GM19372 (cell line): ENCODE data around the gene HOTAIR.

Source experiments
- ATAC-seq: cut with Tn5 transposase; IDR thresholded peaks from one replicate; pipeline ENCODE4 v1.9.1; 2021; ENCODE audit warnings: mild to moderate bottlenecking, low read depth, moderate library complexity; ENCODE audit not compliant: unreplicated experiment

The HOTAIR gene

DNA sequence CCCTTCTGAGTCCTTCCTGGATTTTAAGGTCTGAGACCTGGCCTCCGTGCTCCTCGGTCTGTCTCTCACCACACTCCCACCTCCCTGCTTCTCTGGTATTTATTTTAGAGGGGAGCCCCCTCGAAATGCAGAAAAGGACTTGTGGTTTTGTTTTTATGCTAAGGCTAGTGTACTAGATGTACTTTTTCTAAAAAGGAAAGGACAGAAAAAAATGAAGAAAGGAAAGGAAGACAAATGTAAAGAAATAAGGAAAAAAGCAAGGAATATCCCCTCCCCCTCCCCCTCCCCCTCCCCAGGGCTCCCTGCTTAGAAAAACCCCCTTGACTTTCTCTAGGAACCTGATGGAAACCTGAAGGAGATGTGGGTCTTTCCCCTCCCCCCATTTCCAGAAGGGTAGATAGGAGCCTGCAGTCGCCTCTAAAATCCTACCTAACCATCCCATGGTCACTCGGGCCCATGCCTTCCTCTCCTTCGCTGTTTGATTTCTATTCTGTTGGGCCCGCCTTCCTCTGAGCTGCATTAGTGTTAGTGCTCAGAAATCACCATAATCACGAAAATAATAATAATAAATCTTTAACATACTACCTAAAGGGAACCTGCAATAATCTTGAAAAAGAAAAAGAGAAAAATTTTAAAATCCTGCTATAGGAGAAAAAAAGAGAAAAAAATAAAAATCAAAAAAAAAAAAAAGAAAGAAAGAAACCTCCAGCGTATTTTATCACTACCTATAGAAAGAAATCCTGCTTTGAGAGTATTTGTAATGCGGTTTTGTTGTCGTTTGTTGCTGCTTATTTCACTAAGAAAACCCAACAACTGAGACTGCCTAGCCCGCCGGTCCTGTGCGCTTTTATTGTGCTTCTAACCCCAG is 37.1 kb upstream of the HOTAIR start:
- no peak for ATAC-seq

DNA sequence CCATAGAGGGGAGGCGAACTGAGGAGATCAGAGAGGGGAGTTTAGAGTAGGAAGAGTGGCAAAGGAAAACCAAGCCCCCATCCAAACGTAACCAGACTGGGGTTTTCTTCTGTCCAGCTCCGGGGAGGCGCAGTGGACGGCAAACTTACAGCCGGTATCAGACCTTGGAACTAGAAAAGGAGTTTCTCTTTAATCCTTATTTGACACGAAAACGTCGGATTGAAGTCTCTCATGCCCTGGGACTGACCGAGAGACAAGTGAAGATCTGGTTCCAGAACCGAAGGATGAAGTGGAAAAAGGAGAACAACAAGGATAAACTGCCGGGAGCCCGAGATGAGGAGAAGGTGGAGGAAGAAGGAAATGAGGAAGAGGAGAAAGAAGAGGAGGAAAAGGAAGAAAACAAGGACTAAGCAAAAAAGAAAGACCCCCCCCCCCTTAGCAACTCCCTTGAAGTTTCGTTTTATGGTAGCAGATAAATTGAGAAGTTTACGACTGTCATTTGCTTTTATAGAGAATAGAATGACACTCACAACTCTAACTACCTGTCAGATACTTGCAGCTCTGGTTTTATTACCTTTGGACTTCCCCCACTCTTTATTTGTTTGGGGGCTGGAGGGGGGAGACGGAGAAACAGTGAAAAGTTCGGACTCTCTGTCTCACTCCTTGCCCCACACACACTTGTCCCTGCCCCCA is 36.4 kb upstream of the HOTAIR start:
- no peak for ATAC-seq

DNA sequence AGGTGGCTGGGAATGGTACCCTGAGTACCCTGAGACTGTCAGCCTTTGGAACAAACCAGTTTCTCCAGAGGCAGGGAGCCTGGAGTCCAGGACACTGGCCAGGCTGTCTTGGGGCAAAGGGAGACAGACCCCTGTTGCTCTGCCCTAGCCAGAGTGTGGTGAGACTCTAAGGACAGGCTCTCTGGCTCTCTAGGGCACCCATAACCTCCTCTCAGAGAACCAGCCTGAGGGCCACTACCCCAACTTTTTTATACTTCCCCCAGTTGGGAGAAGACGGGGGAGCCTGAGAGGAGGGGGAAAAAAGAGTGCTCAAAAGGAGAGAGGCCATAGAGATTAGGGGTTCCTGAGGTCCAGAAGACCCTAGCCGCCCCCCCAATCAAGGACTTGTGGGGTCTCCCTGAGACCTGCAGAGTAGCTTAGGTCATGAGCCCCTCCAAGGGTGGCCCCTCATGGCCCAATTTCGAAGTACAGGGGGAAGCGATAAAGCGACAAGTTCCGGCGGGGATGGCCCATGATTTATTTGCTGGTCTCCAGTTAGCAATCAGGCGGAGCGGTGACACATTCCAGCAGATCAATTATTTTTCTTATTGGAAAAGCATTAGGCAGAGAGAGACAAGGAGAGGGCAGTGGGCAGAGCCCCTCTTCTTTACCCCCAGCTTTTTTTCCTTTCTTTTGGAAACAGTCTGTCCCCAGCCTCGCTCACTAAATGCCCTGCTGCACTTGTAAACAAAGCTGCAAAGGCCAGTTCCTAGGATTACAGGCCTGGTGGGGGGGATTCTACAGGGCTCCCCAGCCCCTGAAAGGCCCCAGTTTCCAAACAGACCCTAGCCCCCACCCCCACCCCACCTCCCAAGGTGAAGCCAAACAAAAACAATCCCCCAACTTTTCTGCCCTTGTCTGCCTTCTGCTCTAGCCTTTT is 35.6 kb upstream of the HOTAIR start:
- no peak for ATAC-seq

DNA sequence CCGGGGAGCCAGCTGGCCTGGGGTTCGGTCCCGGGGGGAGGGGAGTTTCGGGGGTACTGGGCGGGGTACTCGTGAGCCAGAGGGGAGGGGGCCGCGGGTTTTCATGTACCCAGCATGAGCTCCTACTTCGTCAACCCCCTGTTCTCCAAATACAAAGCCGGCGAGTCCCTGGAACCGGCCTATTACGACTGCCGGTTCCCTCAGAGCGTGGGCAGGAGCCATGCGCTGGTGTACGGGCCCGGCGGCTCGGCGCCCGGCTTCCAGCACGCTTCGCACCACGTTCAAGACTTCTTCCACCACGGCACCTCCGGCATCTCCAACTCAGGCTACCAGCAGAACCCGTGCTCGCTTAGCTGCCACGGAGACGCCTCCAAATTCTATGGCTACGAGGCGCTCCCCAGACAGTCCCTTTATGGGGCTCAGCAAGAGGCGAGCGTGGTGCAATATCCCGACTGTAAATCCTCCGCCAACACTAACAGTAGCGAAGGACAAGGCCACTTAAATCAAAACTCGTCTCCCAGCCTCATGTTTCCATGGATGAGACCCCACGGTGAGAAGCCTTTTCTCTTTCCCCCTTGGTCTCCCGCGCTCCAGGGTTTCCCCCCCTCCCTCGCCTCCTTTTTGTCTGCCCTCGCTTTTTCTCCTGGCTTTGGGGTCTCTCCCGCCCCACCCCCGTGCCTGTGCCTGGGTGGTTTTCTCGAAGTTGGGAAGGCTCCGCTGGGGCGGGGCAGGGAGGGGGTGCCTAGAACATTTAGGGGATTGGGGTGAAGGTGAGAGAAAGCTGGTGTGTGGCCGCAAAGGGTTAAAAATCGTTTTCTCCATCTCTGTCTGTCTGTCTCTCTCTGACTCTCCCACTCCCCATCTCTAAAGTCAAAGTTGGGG is 34.7 kb upstream of the HOTAIR start:
- no peak for ATAC-seq

DNA sequence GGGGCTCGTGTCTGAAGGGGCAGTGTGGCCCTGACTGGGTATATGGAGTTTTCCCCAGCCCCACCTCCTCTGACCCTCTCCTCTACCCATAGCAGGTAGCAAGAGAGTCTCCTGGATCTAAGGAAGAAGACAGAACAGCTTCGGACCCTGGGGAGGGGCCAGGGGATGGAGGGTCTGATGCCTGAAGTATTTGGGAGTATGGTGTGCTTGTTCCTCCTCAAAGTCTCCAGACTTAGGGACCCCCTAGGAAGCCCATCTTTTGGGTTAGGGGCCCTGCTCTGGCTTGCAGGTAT is 33.5 kb upstream of the HOTAIR start:
- no peak for ATAC-seq

DNA sequence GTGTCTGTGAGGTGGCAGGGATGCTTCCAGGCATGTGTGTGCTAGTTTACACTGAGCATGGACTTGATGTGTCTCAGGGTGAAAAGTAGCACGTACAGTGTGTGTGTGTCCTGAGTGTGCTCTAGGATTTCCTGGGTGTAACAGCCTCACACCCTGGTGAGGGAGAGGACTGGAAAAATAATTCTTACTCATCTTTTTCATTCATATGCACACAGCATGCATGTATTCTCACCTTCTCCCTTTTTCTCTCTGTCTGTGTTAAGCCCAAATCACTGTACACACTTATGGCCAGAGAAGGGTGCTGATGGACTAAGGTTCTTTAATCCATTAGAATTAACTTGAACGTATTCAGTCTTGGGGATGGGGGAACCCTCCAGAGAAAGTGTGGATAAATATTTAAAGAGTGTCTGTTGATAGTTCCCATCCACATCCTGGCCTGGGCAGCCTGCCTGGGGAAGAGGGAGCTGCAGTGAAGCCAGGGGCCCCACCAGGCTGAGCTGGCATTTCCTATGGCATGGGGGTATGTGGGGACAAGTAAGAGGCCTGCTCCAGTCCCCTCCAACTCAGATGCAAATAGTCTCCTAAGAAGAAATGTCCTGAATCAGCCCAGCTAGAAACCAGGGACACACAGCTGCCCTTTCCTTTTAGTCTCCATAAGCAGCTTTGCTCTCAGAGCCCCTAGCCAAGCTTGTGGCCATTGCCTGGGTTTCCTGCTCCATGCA is 32.9 kb upstream of the HOTAIR start:
- ATAC-seq = no peak

DNA sequence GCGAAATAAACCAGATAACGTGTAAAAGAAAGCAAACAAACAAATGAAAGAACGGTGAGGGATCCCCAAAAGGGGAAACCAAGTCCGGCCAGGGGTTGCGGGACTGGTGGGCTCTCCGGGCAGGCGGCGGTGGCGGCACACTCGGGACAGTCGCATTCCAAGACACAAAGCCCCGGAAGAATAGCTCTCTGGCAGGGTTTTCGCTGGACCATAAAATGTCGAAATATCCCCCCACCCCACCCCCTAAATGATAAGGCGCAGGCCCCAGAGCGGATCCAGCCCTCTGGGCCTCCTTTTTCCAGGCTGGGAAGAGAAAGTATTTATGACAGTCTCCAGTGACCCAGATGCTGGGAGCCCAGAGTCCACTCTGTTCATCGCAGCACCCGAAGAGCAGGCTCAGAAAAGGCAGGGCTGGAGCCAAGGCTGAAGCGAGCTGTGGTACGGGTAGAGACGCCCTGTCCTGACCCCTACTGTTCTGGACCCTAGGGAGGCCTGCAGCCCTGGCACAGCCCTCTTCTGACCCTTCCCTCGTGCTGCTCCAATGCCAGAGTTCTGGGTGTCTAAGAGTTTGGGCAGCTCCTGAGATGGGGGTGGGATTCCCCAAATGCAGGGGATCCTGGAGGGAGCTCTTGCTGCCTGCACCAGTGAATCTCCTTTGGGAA is 31.9 kb upstream of the HOTAIR start:
- no peak for ATAC-seq

DNA sequence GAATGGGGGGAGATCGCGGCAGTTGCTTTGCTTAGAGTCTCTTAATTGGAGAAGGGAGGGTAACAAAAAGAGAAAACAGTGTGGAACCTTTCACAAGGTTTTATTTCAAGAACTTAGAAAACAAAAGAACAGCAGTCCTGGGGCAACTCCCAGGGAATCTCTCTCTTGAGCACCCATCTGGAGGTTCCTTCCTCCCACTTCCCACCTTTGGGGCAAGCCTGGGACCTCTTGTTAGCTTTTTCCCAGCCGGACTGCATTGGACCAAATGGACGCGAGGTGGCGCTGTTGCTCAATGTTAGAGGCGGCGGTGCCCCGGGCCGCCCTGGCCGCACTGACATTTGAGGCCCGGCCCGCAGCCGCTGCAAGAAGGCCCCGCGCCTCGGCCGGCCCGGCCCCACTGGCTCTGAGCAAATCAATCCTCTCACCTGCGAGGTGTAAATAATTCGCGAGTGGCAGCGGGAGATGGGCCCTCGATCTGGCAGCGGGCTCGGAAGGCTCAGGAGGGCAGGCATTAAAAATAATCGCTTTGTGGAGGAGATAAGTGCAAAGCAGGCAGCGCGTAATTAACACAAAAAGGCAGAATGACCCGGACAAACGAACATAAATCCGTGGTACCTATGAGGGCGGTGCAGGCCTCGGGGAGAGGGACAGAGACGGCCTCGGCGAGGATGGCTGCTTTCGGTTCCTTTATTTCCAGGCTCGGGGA is 31.3 kb upstream of the HOTAIR start:
- peak; percentile 70 for ATAC-seq

DNA sequence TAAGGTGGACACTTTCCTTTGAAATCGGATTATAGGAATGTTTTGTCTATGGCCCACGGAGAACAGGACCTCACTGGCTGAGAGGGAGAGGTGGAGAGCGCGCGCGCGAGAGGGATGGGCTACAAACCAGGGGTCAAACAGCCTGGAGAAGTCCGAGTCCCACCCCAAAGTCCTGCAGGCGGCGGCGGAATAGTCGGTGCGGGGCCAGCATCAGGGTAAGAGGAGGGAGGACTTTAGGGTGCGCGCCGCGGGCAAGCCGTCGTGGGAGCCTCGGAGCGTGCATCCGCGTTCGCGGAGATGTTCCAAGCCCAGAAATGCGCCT is 30.7 kb upstream of the HOTAIR start:
- ATAC-seq = no peak

DNA sequence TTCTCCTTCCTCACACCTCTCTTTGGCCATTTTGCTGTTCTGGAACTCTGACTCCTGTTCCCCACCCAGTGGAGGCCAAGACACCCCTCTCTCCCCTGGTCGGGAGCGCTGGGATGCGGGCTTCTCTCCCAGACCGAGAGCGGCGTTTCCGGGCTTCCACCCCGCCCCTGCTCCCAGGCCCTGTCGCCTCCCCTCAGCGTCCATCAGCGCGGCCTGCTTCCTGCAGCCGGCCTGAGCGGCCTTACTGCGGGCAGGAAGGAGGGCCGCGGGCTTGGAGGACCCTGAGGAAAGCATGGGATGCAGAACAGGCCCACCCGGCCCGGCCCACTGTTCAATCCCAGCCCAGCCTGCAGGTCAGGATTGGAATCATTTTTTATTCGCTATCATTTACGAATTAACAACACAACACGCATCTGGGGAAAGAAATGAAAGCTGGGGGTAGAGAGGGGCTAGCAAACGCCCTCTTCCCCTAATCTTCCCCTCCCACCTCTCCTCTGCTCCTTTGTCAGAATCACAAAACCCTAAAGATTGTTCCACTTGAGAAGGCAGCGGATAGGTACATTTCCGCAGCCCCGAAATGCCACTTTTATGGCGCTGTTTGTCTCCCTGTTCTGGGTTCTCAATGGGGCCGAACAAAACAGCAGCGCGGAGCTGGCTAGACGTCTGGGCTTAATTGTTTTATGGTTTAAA is 30.2 kb upstream of the HOTAIR start:
- no peak for ATAC-seq

DNA sequence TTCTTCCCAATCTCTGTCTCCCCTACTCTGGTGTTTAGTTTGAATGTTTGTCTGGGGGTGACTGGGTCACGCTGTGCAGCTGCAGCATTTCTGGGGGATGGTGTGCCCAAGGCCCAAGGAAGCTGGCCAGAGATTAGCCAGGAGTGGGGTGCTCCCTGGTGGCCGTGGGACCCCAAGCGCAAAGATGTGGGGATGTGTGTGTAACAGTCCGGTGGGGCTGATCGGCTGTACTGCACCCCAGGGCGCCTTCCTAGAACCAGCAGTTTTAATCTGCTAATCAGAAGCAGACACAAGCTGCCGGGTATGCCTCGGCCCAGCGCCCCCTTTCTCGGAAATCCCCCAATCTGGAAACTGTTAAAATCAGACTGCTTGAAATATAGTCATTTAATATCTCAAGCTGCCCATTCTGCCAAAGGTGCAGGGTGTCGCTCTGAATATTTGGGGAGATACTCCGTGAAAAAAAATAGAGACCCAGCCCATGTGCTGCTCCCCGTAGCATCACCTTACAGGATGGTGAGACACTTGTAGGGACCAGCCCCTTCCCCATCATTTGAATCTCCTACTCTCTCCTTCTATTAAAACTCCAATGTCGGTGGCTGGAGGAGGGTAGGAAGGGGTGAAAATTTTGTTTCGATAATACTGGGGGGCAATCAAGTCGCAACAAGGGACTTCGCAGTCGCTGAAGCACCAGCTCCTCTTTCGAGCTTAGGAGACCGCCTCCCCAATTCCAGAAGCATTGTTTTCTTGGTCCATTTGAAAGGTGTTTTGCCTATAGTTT is 29.5 kb upstream of the HOTAIR start:
- ATAC-seq = no peak

DNA sequence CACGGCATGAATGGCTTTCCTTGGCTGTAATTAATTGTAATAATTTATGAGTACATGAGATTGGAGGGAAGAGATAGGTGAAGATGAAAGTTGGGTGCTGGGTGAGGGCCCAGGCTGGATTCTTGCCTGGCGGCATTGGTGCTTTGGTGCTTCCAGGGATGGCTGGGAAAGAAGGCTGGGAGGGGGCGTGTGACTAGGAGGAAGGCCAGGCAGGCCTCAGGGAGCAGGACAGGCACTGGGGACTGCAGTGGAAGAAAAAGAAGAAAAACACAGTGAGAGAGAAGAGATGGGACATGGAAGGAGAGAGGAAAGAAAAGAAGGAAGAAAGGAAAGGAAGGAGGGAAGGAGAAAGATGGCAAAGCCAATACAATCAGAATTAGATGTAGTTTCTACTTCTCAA is 28.9 kb upstream of the HOTAIR start:
- ATAC-seq = no peak

DNA sequence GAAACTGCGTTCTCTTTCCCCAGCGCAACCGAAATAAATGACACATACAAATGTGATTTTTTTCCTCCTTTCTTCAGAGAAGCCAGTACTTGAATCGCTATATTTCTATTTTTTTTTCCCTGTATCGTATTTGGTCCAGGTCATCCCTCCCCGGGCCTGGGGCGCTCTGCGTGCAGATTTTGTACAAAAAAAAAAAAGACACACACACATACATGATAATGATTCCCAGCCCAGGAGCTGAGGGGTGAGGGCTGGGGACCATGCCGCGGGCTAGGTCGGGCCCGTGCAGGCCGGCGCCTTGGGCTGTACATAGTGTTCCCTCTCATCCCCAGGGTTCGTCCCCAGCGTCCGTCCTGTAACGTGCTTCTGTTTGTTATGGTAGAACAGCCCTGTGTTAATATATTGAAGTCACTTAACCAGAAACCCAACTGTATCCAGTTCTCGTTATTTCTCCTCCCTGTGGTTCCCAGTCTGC is 28.2 kb upstream of the HOTAIR start:
- ATAC-seq = no peak

DNA sequence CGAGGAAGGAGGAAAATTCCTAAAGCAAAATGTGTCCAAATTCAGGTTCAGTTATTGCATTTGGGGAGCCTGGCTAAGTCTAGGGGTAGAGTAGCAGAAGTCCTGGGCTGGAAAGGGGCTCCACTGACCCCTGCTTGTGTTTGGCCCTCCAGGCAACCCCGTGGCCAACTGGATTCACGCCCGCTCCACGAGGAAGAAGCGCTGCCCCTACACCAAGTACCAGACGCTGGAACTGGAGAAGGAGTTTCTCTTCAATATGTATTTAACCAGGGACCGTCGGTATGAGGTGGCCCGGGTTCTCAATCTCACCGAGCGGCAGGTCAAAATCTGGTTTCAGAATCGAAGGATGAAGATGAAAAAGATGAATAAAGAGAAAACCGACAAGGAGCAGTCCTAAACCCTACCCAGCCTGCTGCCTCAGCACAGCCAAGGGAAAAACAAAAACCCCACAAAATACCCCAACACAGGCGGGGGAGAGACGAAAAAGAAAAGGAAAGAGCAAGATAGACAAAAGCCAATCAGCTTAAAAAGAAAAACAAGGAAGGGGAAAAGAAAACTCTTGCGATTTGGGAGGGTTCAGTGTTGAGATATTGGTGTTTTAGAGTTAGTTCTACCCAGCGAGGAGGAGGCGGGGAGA is 27.6 kb upstream of the HOTAIR start:
- no peak for ATAC-seq

DNA sequence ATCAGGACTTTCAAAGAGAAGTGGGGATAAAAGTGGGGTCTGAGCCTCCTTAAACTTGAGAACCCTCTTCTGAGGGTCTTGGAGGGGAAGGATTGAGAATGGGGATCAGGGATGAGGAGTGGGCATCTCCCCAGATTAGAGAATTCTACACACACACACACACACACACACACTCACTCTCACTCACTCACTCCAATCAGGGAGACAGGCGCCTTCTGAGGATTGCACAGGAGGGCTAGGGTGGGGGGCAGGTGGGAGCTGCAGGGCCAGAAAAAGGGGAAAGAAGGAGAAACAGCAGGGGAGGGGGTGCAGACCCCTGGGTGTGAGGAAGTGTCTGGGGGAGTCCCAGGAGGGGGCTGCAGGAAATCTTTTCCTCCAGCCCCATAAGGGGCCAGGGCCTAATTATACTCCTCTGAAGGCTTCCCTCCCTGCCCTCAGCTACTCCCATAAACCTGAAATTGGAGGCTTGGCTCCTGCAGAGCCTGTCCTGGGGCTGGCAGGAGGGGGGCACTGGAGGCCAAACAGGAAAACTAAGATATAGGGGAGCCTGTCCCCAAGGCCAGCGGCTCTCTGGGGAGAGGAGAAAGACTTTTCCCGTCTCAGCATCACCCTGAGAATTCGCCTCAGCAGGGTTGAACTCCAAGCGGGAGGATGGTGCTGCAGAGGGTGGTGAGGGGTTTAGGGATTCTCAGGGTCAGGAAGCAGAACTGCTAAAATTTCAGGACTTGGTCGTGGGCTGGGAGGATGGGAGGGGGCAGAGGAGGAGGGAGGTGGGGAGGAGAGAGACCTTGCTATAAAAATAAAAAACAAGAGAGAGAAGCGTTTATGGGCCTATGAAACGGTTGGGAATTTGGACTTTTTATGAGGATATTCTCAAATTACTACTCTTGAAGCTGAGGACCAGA is 26.8 kb upstream of the HOTAIR start:
- no peak for ATAC-seq
